ENCODE data around the gene GALNT7.

GALNT7 gene

DNA sequence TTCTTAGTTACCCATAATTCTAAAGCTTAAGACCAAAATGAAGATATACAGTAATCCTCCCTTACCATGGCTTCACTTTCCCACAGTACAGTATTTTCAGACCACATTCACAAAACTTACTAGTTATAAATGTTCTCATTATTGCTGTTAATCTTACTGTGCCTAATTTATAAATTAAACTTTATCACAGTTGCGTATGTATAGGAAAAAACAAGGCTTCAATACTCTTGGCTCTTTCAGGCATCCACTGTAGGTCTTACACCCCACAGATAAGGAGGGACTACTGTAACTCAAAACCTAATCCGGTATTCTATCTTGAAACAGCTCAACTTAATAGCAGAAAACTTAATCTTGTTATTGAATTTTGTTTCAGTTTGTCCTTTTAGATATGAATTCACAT, 162.0 kb downstream of the GALNT7 start:
- TF ChIP-seq, protein P1, sequence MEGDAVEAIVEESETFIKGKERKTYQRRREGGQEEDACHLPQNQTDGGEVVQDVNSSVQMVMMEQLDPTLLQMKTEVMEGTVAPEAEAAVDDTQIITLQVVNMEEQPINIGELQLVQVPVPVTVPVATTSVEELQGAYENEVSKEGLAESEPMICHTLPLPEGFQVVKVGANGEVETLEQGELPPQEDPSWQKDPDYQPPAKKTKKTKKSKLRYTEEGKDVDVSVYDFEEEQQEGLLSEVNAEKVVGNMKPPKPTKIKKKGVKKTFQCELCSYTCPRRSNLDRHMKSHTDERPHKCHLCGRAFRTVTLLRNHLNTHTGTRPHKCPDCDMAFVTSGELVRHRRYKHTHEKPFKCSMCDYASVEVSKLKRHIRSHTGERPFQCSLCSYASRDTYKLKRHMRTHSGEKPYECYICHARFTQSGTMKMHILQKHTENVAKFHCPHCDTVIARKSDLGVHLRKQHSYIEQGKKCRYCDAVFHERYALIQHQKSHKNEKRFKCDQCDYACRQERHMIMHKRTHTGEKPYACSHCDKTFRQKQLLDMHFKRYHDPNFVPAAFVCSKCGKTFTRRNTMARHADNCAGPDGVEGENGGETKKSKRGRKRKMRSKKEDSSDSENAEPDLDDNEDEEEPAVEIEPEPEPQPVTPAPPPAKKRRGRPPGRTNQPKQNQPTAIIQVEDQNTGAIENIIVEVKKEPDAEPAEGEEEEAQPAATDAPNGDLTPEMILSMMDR (IDR thresholded peaks at IDR 0.05): no peak

DNA sequence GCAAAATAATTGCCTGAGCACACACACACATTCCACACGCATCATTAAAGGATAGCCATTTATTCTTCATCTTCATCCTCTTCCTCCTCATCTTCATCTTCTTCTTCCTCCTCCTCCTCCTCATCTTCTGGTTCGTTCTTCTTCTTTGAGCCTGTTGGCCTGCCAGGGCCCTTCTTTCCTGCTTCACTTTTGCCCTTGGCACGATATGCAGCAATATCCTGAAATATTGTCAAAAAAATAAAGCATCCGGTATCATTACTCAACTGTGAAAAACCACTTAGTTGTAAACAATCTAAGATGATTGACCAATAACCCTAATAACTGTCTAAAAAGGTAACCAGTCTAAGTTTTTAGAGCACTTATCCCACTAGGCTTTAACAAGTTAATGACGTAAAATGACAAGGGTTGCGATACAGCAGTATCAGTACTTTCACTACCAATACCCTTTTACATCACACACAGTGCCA, 163.4 kb downstream of the GALNT7 start:
- TF ChIP-seq, protein P1 (IDR thresholded peaks at IDR 0.05): no peak

DNA sequence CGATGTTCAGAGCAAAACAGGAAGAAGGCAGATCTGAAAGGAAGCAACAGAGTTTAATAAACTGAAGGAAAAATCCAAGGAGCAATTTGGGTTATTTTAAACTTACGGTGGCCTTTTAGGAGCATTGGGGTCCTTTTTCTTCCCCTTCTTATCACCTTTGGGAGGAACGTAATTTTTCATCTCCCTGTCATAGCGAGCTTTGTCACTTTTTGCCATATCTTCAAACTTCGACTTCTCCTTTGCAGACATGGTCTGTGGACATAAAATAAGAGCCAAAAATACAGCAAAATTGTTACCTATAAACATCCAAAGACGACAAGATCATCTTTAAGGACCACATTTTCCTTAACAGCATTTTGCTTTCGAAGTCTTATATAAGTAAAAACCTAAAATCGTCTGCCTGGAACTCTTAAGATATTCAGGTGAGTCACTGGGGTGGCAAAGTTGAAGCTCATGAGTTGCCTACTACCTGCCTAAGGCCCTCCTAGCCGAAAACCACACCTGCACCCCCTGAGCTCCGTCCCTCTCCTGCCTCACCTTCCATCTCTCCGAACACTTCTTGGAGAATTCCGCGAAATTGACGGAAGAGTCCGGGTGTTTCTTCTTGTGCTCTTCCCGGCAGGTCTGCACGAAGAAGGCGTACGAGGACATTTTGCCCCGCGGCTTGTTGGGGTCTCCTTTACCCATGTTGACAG, 164.5 kb downstream of the GALNT7 start:
- TF ChIP-seq, protein P1 (IDR thresholded peaks at IDR 0.05): no peak

DNA sequence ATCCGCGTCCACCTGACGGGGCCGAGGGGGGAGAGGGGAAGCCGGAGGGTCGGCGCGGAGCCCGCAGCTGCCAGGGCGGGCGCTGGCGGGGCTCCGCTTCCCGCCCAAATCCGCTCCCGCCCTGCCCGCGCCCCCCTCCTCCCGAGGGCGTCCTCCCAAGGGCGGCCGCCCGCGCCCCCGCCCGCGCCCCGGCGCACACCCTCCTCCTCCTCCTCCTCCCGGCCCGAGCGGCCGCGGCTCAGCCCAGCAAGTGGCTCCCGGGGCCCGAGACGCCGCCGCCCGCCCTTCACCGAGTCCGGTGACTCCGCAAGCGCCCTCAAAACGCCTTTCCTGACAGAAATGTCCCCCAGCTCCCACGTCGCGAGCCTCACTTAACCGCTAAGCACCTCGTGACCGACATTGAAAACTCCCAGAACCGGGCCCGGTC, 165.1 kb downstream of the GALNT7 start:
- TF ChIP-seq, protein P1 (IDR thresholded peaks at IDR 0.05): no peak

DNA sequence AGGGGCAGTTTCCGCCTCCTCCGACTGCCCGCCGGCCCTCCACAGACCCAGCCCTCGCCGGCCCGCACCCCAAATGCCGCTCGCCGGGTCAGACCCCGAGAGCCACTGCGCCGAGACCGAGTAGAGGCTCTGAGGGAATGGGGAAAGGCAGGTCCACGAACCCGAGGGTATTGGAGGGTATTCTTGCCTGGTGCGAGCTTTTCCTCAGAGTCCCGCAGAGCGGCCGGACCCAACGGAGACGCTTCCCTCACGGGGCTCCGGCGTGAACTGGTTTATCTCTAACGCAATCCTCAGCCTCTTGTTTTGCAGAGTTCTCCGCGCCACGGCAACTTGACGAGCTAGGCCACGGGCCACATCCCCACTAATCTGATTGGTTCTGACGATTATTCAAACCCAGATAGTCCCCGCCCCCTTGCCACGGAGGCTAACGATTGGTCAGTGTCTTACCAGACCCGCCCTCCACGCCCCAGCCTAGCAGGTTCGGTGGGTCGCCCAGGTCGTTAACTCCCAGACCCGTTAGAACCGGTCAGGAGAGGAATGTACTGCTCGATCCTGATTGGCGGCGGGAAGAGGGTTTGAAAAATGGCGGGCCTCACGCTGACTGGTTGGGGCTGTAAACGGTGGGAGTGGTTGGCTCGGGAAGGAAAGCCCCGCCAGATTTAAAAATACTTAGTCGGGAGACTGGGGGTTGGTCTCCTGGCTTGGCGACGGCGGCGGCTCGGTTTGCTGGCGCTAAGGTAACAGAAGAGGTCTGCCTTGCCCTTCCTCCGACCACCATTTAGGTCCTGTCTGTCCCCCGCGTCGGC, 165.7 kb downstream of the GALNT7 start, which contains the start of gene HMGB2:
Gene HMGB2 (minus strand): TSS at position 274 of the 806 bp plus-strand sequence. CDS start 709 bp downstream, outside the sequence.
- TF ChIP-seq, protein P1 (IDR thresholded peaks at IDR 0.05): no peak

DNA sequence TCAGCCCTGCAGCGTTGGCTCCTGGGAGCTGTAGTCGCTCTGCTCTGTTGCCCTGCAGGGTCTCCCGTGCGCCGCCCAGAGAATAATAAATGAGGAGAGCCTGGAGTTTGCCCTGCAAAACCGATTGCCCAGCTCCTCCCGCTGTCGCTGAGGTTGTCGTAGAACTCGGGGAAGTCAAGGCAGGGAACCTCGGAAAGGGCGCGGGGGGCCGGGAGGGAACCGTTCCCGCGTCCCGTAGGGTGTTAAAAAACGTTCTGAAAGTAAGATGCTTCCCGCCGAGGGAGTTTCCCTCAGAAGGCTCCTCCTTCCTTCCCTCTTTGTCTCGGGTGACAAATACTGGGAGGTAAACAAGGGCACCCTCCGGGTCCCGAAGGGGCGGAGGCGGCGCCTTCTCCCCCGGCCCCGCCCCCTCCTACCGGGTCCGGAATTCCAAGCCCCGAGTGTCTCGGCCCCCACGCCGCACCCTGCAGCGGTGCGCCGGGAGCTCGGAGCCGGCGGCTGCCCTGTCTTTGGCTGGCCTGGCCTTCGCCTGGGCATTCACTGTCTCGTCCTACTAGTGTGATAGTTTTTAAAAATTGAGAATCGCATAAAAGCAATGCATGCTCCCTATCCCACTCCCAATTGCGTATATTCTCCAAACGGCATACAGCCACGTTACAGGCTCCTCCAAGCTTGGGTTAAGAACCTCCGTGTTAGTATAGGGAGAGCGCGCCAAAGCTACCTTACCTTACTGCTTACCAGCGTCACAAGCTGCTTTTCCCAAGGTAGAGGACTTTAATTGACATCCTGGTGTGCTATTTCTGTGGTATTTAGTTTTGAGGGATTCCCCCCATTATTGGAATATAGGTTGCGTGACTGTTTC, 166.5 kb downstream of the GALNT7 start:
- TF ChIP-seq, protein P1 (IDR thresholded peaks at IDR 0.05): no peak

DNA sequence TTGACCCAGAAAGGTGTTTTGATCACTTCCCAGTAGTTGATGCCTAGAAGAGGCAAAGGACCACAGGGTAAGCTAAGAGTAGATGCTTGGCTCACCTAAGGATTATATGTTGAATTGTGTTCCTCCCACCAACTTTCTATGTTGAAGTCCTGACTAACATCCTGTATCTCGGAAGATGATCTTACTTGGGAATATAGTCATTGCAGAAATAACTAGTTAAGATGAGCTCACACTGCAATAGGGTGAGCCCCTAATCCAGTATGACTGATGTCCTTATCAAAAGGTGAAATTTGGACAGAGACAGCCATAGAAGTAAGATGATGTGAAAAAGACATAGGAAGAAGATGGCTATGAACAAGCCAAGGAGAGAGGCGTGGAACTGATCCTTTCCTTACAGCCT, 168.9 kb downstream of the GALNT7 start:
- TF ChIP-seq, protein P1 (IDR thresholded peaks at IDR 0.05): no peak

Measured in LNCAP (cell line).